GM21786 (cell line): ENCODE measurements around the gene PTPRJ.
"Not testable (repeated sequence)": the region's sequence is repeated elsewhere in the genome, so short reads cannot be mapped to it uniquely, and the experiment has no call there.

ENCODE experiments used
- ATAC-seq: cut with Tn5 transposase; IDR thresholded peaks from one replicate; pipeline ENCODE4 v1.9.1; 2021; ENCODE audit not compliant: unreplicated experiment

The PTPRJ gene

DNA sequence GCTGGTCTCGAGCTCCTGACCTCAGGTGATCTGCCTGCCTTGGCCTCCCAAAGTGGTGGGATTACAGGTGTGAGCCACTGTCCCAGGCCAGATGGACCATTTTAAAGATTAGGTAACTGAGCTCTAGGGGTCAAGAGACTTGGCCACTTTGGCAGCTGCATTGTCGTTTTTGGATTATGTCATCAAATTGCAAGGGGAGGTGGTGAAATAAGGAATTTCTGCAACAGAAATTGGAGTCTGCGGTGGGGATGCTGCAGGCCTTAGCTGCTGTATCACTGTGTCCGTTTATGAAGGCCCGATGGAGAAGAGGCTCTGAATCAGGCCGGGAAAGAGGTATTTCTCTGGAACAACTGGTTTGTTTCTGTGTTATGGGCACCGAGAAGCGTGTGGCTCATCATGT lies 34.6 kb downstream of the PTPRJ start:
- ATAC-seq: no peak

DNA sequence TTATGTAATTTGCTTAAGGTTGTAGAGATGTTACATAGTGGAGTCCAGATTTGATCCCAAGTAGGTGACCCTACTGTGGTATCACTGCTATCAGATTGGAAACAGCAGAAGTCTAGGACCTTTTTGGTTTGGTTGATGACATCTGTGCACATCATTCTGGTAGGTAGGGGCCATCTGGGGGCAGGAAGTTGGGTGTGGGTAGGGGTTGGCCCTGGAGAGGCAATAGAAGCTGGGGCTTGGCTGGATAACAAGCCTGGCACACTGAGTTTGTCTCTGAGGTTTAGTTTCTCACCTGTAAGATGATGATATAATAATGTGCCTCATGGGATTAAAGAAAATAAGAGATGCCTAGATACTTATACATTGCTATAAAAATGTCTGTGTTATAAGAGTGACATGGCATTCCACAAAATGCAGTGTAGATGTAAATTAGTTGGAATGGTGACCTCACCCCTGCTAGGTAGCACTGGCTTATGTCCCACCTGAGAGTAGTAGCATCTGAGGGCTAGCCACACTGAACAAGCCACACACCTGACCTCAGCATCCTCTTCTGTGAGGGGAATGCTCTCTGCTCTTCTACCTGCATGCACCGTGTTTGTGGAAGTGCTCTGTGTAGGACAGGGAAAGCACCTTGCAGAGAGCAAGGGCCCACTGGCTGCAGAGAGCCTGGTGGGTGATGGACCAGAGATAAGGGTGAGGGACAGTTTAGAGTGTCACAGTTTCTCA lies 36.9 kb downstream of the PTPRJ start:
- no peak for ATAC-seq

DNA sequence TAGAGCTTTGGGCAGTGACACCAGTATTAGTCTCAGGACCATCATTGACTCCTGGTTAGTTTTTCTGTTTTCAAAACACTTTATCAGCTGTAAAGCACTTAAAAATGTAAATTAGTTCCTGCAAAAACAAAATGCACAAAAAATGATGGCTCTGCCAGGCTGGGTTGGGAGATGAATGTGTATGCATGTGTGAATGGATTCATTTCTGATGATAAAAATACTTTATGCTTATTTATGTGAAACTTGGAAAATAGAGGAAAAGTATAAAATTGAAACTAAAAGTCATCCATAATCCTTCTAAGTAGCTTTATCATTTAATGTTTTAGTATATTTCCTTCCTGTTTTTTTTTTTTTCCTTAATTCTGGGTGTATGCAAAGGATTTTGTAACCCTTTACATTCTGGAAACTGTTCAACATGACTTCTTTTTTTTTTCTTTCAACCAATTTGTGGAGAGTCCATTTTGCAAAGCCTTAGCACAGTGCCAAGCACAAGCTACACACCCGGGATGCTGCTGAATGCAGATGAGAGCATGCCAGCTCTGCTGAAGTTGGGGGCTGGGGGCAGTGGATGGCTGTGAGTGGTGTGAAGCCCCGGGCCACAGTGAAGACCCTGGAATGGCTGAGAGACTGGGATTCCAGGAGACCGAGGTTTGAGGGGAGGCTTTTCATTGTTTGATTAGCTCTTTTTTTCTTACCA lies 37.6 kb downstream of the PTPRJ start:
- ATAC-seq: no peak

DNA sequence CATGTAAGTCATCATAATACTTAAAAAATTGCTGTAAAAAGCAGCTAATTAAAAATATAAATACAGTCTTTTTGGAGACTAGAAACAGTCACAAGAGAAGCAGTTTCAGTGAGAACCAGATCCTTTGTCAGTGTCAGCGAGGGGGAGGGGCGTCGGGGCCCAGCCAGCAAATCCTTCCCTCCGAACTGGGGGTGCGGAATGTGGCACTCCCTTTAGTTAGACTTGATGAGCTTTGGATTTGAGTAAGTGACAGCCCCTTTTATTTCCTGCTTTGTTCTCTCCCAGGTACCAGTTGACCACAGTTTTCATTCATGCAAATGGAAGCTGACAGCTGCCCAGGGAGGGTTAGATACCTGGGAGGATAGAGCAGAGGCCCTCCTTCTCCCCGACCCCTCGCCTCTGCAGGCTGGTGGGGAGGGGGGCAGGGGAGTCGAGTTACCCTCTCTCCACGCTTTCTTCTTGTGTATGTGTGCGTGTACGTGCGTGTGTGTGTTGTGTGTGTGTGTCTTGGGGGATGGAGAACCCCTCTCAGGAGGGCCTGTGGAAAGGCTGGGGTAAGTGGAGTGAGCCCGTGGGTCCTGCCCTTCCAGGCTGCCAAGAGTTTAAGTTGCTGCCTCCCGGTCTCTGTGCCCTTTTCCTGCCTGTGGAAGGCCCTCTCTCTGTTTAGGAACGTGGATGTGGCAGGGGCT lies 38.3 kb downstream of the PTPRJ start:
- no peak for ATAC-seq

DNA sequence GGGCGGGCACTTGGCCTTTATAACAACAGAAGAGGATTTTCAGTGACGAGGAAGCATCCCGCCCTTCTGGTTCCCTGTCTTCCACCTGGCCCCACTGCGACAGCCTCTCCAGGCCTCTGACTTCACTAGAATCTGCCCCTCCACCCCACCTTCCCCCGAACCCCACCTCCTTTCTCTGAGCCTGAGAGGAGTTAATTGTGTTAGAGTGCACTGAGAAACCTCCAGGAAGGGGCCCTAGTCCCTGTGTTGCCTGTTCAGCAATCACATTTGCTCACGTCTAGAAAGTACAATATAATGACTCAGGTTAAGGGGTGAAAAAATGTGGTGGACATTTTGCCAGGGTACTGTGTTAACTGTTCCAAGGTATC lies 38.8 kb downstream of the PTPRJ start:
- ATAC-seq: no peak

DNA sequence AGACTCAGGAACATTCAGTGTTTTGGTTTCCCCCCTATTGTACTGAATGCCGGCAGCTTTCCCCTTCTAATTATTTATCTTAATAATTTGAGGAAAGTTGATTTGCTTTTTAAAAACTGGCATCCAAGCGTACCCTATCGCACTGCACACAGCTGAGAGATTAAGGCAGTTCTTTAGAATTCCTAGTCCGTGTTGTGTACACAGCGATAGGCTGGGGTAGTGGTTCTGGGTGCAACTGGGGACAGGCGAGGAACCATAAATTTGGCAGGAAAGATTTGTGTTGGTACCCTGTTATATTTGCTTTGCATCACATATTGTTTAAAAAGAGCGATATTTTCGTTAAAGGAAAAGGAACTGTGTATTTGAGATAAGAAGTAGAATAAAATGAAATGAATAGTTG lies 39.2 kb downstream of the PTPRJ start:
- ATAC-seq: no peak

DNA sequence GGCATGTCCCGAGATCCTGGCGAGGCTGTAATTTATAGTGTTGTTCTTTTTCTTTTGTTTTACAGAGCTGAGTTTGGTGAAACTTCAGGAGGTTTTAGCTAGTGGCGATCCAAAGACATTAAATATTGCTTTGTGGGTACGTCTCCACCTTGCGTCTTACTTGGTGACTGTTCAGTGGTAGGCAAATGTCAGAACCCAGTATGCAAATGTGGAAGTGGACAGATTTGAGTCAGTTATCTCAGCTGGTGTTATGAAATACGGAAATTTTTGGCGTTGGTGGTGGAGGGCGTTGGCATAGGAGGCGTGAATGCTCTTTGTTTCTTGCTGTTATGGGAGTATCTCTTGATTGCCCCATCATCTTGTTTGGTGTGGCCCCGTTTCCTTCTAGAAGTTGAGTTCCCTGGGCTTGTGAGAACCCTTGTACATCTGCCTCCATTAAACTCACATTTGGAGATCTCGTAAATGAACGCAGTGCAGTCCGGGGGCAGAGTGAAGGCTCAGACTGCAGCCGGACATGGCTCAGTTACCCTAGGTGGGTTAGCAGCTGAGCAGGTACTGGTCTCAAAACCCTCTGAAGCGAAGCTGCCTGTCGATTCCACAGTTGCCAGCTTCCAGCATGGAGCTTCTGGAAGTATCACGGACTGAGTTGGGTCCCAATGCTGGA lies 39.9 kb downstream of the PTPRJ start:
- ATAC-seq: no peak

DNA sequence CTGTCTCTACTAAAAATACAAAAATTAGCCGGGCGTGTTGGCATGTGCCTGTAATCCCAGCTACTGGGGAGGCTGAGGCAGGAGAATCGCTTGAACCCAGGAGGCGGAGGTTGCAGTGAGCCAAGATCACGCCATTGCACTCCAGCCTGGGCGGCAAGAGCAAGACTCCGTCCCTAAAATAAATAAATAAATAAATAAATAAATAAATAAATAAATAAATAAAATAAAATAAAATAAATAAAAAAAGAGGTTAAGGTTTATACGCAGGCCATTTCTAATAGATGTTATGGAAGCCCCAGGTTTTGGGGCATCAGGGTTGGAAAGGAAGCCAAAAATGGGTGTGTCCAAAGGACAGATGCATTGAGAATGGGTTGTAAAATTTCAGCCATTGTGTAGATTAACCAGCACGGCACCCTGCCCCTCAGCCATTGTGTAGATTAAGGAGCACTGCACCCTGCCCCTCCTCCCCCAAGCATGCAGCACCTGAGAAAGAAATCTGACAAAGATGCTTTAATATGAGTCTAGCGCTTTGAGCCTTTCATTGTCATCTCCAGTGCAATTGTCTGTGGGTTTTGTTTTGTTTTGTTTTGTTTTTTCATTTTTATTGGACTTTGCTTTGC lies 41.0 kb downstream of the PTPRJ start:
- ATAC-seq: not testable (repeated sequence)

DNA sequence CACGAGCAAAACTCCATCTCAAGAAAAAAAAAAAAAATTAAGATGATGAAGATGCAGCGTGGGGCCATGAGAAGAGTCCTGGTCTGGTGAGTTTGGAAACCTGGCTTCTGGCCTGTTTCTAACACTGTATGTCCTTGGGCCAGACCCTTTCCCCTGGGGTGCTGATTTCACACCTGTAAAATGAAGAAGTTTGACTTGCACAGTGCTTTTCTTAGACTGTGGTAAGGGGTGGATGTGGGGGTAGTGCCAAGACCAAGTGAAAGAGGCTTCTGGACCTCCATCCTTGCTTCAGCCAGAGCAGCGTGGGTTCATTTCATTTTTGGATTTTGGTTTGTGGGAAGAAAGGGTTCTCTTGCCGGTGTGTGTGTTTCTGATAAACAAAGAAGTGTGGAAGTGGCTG lies 42.1 kb downstream of the PTPRJ start:
- ATAC-seq: no peak

DNA sequence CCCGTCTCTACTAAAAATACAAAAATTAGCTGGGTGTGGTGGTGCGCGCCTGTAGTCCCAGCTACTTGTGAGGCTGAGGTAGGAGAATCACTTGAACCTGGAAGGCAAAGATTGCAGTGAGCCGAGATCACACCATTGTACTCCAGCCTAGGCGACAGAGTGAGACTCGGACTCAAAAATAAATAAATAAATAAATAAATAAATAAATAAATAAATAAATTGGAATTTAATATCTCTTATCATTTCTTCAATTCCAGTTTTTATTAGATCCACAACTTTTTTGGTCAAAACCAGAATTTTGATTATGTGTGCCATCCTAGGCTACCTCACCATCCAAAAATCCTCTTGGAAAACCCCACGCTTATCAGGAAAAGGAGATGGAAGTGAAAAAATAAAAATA lies 43.2 kb downstream of the PTPRJ start:
- not testable (repeated sequence) for ATAC-seq

DNA sequence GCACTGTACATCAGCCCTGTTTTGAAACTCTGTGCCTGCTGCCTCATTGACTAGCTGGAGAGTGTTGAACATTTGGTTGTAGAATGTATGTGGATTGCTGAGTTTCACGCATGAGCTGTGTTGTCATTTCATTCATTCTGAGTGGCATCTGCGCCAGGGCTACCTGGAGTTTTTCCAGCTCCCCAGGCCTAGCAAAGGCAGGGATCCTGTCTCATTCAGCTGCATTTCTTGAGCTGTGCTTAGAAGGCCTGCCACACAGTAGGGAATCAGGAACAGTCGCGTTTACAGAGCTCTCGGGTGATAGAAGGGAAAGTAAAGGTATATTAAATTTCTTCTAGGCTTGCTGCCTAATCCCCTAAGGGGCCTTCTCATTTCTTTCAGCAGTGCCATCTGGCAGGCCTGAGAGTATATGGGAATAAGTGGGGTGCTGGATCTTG lies 44.3 kb downstream of the PTPRJ start:
- no peak for ATAC-seq

DNA sequence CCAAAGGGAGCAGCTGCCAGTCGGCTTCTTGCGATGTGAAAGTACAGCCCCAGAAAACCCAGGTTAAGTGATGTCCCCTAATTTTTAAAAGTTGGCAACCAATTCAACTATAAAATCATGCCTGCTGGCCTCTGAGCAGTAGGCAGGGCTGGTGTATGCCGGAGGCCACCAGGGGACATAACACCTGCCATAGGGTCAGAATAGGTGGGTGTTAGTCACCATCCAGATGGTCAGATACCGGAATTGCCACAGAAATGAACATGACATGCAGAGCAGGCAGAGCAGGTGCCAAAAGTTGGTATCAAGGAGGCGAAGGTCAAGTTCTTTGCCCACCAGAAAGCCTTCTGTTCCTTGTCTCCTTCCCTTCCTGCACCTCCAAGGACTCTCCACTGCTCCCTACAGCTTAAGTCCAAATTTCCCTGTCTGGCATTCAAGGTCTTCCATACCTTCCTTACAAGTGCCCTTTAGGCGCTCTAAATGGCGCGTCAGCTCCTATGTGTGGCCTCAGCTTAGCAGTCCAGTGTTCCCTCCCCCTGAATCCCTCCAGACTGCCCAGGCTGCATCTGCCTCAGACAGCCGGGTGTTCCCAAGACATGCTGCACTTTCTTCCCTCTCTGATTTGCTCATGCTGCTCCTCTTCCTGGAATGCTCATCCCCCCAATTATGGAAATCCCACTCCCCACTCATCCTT lies 45.1 kb downstream of the PTPRJ start:
- ATAC-seq: no peak

DNA sequence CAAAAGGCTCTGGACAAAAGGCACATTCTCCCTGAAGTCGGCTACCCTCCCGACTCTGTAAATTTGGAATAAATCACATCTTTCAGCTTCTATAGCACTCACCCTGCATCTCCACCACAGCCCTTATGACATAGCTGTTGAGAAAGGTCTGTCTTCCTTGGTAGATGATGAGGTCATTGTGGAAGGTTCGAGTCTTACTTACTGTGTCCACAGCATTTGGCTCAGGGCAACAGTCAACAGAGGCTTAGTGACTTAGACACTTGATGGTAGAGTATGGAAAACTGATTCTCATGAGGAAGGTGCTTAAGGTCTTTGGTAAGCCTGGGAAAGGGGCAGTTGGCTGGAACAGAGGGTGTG lies 45.6 kb downstream of the PTPRJ start:
- ATAC-seq: no peak

DNA sequence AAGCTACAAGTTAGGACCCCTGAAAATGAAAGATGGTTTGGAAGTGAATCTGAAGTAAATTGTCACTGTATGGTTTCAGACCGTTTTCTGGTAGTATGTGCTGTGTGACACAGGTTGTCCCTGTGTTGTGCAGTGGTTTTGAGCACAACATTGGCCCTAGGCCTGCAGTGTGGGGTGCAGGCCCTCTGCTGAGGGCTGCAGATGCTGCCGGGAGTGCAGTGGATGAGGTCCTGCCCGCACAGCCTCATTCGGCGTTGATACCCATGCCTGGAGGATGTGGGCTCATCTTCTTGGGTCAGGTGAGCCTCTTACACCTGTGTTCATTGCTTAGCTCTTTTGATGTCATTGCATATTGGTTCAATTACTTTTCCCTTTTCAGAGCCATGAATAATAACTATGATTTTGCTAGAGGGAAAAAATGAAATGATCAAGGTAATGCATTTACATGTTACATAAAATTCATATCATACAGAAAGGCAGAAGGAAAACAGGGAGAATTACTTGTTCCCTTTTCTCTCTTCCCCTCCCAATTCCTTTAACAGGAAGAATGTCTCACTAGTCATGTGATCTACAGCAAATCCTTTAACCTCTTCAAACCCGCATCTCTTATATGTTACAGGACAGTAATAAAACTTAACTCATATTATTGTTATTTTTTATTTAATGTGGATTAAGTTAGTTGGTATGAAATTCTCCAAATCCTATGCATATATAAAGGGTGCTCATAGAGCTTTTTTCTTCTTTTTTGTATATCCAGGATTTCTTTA lies 48.7 kb downstream of the PTPRJ start:
- no peak for ATAC-seq

DNA sequence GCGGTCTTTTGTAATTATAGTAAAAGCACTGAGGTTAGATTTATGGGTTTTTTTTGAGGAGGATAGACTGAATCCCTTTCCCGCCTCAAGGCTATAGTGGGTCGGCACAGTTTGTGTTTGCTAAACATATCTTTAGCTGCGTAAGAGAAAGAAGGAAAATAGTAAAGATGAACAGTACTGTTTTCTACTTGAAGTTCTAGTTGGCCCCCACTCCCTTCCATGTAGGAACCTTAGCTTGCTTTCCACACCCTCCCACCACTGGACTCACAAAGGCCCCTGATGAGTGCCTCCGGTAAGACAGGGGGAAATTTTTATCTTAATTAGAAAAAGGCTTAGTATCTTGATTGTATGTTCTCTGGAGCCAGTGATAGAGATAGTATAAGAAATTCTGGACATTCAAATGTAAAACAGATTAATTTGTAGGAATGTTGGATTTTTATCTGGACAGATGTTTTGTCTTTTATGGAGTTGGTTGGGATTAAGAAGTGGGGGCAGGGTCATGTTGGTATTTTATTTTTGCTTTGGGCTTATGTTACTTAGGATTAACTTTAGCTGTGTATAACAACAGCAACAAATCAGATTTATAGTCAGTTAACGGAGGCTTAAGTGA lies 49.4 kb downstream of the PTPRJ start:
- no peak for ATAC-seq

DNA sequence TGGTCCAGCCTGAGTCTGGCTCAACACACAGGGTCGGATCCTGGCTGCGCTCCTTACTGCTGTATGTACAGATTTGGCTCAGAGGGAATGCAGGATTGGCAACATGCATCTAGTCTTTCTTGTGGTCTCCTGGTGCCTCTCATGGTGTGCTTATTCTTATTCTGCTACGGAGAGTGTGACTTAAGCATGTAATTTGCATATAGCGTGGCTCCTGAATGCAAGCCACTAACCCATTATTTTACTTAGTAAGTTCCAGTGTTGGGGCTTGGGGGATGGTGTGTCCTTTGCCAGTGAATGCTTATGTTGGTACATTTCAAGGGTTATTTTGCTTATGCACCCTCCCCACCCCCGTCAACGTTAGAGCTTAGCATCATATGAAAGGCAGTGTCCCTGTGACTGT lies 51.2 kb downstream of the PTPRJ start:
- ATAC-seq: peak; percentile 30

DNA sequence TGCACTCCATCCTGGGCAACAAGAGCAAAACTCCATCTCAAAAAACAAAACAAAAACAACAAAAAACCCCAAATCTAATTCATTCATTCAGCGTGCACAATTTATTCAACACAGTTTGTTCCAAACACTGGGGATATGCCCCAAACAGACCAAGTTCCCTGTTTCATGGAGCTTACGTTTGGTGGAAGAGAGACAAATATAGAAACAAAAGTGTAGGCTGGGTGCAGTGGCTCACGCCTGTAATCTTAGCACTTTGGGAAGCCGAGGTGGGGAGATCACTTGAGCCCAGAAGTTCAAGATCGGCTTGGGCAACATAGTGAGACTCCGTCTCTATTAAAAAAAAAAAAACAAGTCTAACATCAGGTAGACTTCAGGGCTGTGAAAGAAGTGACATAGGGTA lies 52.4 kb downstream of the PTPRJ start:
- no peak for ATAC-seq

DNA sequence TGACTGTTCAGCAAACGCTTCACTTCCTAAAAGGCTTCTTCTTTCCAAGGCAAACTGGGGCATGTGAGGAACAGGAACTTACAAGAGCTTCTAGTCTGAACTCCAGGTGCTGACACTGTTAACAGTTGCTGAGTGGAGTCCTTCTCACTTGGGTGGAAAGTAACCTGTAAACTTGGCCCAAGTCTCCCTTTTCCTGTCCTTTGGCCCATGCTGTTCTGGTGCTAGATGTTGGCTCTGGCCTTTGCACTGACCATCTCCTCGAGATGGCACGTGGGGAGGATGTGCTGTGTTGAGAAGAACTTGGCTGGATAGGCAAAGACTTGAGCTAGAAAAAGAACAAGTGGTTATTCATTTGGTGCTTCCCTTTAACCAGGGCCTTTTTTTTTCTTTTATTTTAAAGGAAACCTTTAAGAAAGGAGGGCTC lies 53.6 kb downstream of the PTPRJ start:
- ATAC-seq: no peak
